ENCODE measurements around the gene CSTF2T.

The CSTF2T gene

DNA sequence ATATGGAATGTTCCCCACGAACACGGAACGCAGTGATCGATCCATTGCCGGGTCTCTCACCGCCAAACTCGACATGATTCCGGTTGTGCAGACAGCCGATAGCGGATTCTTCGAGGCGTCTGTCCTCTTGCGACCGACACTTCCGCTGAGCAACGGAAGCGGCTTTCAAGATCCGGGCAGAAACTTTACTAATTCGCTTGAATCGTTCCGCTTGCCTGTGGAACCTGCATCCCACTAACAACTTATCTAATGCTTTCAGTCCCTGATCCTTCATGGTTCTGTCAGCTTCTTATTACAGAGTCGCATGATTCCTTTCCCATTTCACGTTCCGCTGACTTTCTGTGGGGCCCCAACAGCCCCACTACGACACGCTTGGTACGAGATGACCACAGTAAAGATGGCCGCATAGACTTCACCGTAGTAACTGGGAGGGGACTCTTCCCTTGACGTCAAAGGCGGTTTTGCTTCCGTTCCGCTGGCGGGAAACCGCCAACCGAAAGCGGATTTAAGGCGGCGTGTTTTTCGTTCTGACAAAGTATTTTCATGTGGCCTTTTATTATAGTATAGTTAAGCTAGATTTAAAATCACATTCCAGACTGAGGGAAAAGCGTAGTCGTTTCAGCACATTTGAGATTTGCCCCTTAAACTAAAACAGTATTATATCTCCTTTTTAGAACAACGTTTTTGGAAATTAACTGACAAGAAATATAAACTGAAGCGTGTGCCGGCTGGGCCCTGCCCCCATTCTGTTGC is at the start of gene CSTF2T:
TSS of gene CSTF2T (minus strand) at position 121 of the 753 bp plus-strand sequence. CDS start at position 75, 46 bp downstream.
- peak within 1 kb of the TSS; percentile 65 to 86 for H3K4me3 ChIP-seq (ENCODE audit: low read depth in 1 of 2, low read length in 2 of 2)
- H3K4me2 ChIP-seq (ENCODE audit: insufficient read depth, low read length), result peak within 1 kb of the TSS; percentile 88
- peak within 1 kb of the TSS; percentile 76 for H3K9ac ChIP-seq (ENCODE audit: low read depth, low read length)
- H3K27ac ChIP-seq (ENCODE audit: low read length), result peak within 1 kb of the TSS; percentile 100
- peak; percentile 85 for ATAC-seq (ENCODE audit: insufficient read depth, low read depth)
- peaks cover 26% of the 10 kb centered on the region for H3K36me3 ChIP-seq (ENCODE audit: insufficient read depth, low read length)
- peak; percentile 90 for DNase-seq
- H4K20me1 ChIP-seq (ENCODE audit: insufficient read depth, low read length), result peaks cover 28% of the 10 kb centered on the region
- no peaks in the 10 kb centered on the region for H3K27me3 ChIP-seq (ENCODE audit: insufficient read depth, low read length, poor library complexity)
- H2AFZ ChIP-seq (ENCODE audit: low read depth, low read length), result peak within 1 kb of the TSS; percentile 99
- peaks cover 34% of the 10 kb centered on the region for H3K4me1 ChIP-seq (ENCODE audit: insufficient read depth, low read length)
- peaks cover 34% of the 10 kb centered on the region for H3K79me2 ChIP-seq (ENCODE audit: insufficient read depth, low read length)
- peaks cover 3% of the 10 kb centered on the region for H3K9me3 ChIP-seq (ENCODE audit: insufficient read depth, low read length, severe bottlenecking)
- TF ChIP-seq EZH2 (IDR thresholded peaks at IDR 0.05; ENCODE audit: borderline replicate concordance, low read depth, low read length, severe bottlenecking), result no peak
- TF ChIP-seq, protein P1, sequence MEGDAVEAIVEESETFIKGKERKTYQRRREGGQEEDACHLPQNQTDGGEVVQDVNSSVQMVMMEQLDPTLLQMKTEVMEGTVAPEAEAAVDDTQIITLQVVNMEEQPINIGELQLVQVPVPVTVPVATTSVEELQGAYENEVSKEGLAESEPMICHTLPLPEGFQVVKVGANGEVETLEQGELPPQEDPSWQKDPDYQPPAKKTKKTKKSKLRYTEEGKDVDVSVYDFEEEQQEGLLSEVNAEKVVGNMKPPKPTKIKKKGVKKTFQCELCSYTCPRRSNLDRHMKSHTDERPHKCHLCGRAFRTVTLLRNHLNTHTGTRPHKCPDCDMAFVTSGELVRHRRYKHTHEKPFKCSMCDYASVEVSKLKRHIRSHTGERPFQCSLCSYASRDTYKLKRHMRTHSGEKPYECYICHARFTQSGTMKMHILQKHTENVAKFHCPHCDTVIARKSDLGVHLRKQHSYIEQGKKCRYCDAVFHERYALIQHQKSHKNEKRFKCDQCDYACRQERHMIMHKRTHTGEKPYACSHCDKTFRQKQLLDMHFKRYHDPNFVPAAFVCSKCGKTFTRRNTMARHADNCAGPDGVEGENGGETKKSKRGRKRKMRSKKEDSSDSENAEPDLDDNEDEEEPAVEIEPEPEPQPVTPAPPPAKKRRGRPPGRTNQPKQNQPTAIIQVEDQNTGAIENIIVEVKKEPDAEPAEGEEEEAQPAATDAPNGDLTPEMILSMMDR (IDR thresholded peaks at IDR 0.05; ENCODE audit: borderline replicate concordance, extremely low read depth, low read length, poor library complexity, severe bottlenecking), result no peak

- Histone ChIP-seq H2AFZ (ENCODE audit: low read depth, low read length) (no peak overlapping the region), H3K4me3 (ENCODE audit: low read depth in 1 of 2, low read length in 2 of 2) (no peak overlapping the region), H3K79me2 (ENCODE audit: insufficient read depth, low read length) (no peaks in the 10 kb centered on the region), H3K4me2 (ENCODE audit: insufficient read depth, low read length) (no peak overlapping the region), H3K9ac (ENCODE audit: low read depth, low read length) (no peak overlapping the region), H4K20me1 (ENCODE audit: insufficient read depth, low read length) (no peaks in the 10 kb centered on the region), H3K27ac (ENCODE audit: low read length) (no peak overlapping the region), H3K9me3 (ENCODE audit: insufficient read depth, low read length, severe bottlenecking) (no peaks in the 10 kb centered on the region), H3K36me3 (ENCODE audit: insufficient read depth, low read length) (no peaks in the 10 kb centered on the region), H3K27me3 (ENCODE audit: insufficient read depth, low read length, poor library complexity) (no peaks in the 10 kb centered on the region), H3K4me1 (ENCODE audit: insufficient read depth, low read length) (no peaks in the 10 kb centered on the region)
- ATAC-seq (ENCODE audit: insufficient read depth, low read depth) (no peak), DNase-seq (no peak)
- no peak for TF ChIP-seq EZH2 (IDR thresholded peaks at IDR 0.05; ENCODE audit: borderline replicate concordance, low read depth, low read length, severe bottlenecking)
- TF ChIP-seq, protein P1 (IDR thresholded peaks at IDR 0.05; ENCODE audit: borderline replicate concordance, extremely low read depth, low read length, poor library complexity, severe bottlenecking), result no peak
Observed at GRCh38 chr10:51748959-51749358, 49.6 kb upstream of the CSTF2T start.

DNA sequence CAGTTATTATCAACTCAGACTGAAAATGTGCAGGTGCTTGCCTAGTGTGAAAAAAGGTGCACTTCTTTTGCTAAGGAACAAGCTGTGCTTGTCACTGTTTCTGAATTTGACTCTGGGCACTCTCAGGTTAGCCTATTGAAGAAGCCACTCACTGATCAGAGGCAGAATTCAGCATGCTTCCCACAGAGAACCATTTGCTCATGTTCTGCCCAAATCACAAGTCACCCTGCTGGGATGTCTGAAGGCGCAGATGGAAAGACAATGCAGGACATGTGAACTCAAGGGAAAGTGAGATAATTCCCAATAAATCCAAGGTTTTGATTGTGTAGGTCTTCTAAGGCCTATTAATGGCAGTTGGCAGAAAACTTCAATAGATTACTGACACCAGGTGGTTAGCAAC is 47.8 kb upstream of the CSTF2T start:
- Histone ChIP-seq H3K79me2 (ENCODE audit: insufficient read depth, low read length) (no peaks in the 10 kb centered on the region), H3K27ac (ENCODE audit: low read length) (no peak overlapping the region), H4K20me1 (ENCODE audit: insufficient read depth, low read length) (no peaks in the 10 kb centered on the region), H3K36me3 (ENCODE audit: insufficient read depth, low read length) (no peaks in the 10 kb centered on the region), H3K27me3 (ENCODE audit: insufficient read depth, low read length, poor library complexity) (no peaks in the 10 kb centered on the region), H3K4me1 (ENCODE audit: insufficient read depth, low read length) (no peaks in the 10 kb centered on the region), H2AFZ (ENCODE audit: low read depth, low read length) (no peak overlapping the region), H3K4me2 (ENCODE audit: insufficient read depth, low read length) (no peak overlapping the region), H3K9me3 (ENCODE audit: insufficient read depth, low read length, severe bottlenecking) (no peaks in the 10 kb centered on the region), H3K4me3 (ENCODE audit: low read depth in 1 of 2, low read length in 2 of 2) (no peak overlapping the region), H3K9ac (ENCODE audit: low read depth, low read length) (no peak overlapping the region)
- no peak for TF ChIP-seq EZH2 (IDR thresholded peaks at IDR 0.05; ENCODE audit: borderline replicate concordance, low read depth, low read length, severe bottlenecking)
- TF ChIP-seq, protein P1 (IDR thresholded peaks at IDR 0.05; ENCODE audit: borderline replicate concordance, extremely low read depth, low read length, poor library complexity, severe bottlenecking), result no peak
- ATAC-seq (ENCODE audit: insufficient read depth, low read depth), result no peak
- DNase-seq, result no peak
